OCI-LY7 (cell line): ENCODE data around the gene RAB3D. TPM values are rescaled to one million over a fixed set of nuclear protein-coding genes. Genes with fewer than 3 reads are reported as not detected.

ENCODE experiments used
- BruUV-seq: library from RNA; stranded (reverse); fragments of 400-500 nt; replicated peaks from 2 replicates; lab custom pipeline; 2021; lab: Mats Ljungman, UMichigan
- CTCF ChIA-PET: fragments of 300-600 bp; sonication (Branson Sonifier 250); formaldehyde crosslinking; loops from one replicate; lab custom pipeline; 2022; ENCODE audit warnings: antibody characterized with exemption; ENCODE audit not compliant: unreplicated experiment; lab: Charles Lee
- POLR2A ChIA-PET: fragments of 300-600 bp; sonication (Branson Sonifier 250); formaldehyde crosslinking; loops from one replicate; lab custom pipeline; 2022; ENCODE audit warnings: antibody characterized with exemption; lab: Charles Lee
- DNase-seq: peaks from one replicate; pipeline ENCODE4 v3.0.0-alpha.2; 2015; ENCODE audit warnings: low spot score
- H2AFZ ChIP-seq: fragments of 200-600 bp; sonication (generic), shearing (Covaris generic); 2 replicates; pipeline ENCODE4 v1.6.1; 2014; ENCODE audit warnings: mild to moderate bottlenecking, antibody characterized with exemption, low read length, moderate library complexity
- H3K27ac ChIP-seq: fragments of 200-600 bp; sonication (generic); 2 replicates; pipeline ENCODE4 v1.5.1; 2014; ENCODE audit warnings: mixed run types, low read depth, mild to moderate bottlenecking, moderate library complexity, low read length, inconsistent platforms; ENCODE audit not compliant: poor library complexity, severe bottlenecking
- H3K36me3 ChIP-seq: fragments of 200-600 bp; sonication (generic); 2 replicates; pipeline ENCODE4 v1.6.1; 2014; ENCODE audit warnings: mild to moderate bottlenecking, antibody characterized with exemption, low read length, moderate library complexity, mixed read lengths; ENCODE audit not compliant: insufficient read depth
- H3K4me1 ChIP-seq: fragments of 200-600 bp; sonication (generic); 2 replicates; pipeline ENCODE4 v1.5.1; 2014; ENCODE audit warnings: mild to moderate bottlenecking, low read length; ENCODE audit not compliant: insufficient read depth, poor library complexity, severe bottlenecking
- H3K4me2 ChIP-seq: fragments of 200-600 bp; sonication (generic); 2 replicates; pipeline ENCODE4 v1.6.1; 2014; ENCODE audit warnings: mild to moderate bottlenecking, low read length
- H3K4me3 ChIP-seq: fragments of 200-600 bp; sonication (generic); 2 replicates; pipeline ENCODE4 v1.5.1; 2014; ENCODE audit warnings: mild to moderate bottlenecking, low read depth, low read length; ENCODE audit not compliant: poor library complexity, severe bottlenecking
- H3K79me2 ChIP-seq: fragments of 200-600 bp; sonication (generic); 2 replicates; pipeline ENCODE4 v1.6.1; 2016; ENCODE audit warnings: low read depth, mild to moderate bottlenecking, low read length, moderate library complexity, mixed read lengths; ENCODE audit not compliant: insufficient read depth
- H3K9me2 ChIP-seq: fragments of 200-600 bp; sonication (generic); 2 replicates; pipeline ENCODE4 v1.6.1; 2016; ENCODE audit warnings: mild to moderate bottlenecking, low read length, mixed read lengths; ENCODE audit not compliant: insufficient read depth
- H3K9me3 ChIP-seq: fragments of 200-600 bp; sonication (generic); 2 replicates; pipeline ENCODE4 v1.6.1; 2014; ENCODE audit warnings: mild to moderate bottlenecking, mixed run types, low read length, mixed read lengths
- H4K20me1 ChIP-seq: fragments of 200-600 bp; sonication (generic); 2 replicates; pipeline ENCODE4 v1.6.1; 2014; ENCODE audit warnings: mild to moderate bottlenecking, antibody characterized with exemption, low read length, moderate library complexity, mixed read lengths; ENCODE audit not compliant: insufficient read depth
- EZH2phosphoT487 ChIP-seq: fragments of 200-600 bp; sonication (generic); IDR thresholded peaks from 2 replicates; pipeline ENCODE4 v1.6.1; 2018; ENCODE audit warnings: low read depth, borderline replicate concordance, mild to moderate bottlenecking, mixed run types, antibody characterized with exemption, low read length, moderate library complexity, mixed read lengths
- intact Hi-C: fragments of 100-400 bp; cut with micrococcal nuclease; formaldehyde crosslinking; loops from one replicate; pipeline ENCODE4 v1.10.0; 2022; ENCODE audit not compliant: unreplicated experiment
- total RNA-seq, 2 experiments: library from RNA; depleted of rRNA in 1 of 2; stranded (reverse); fragments of >200 nt in 1 of 2; shearing (Covaris generic) in 1 of 2; gene quantifications; 2 replicates each; pipeline ENCODE4 v1.2.3, GENCODE V29; 2014 to 2022
- TF ChIP-seq, protein P1 (sequence below): fragments of 200-600 bp; sonication (generic); conservative IDR thresholded peaks from 2 replicates; pipeline ENCODE4 v1.5.1; 2014; ENCODE audit warnings: mild to moderate bottlenecking, antibody characterized with exemption, low read length, moderate library complexity, mixed read lengths

RAB3D gene
- total RNA-seq, 2 experiments from 2014 or later: 1.9 to 8.4 TPM

DNA sequence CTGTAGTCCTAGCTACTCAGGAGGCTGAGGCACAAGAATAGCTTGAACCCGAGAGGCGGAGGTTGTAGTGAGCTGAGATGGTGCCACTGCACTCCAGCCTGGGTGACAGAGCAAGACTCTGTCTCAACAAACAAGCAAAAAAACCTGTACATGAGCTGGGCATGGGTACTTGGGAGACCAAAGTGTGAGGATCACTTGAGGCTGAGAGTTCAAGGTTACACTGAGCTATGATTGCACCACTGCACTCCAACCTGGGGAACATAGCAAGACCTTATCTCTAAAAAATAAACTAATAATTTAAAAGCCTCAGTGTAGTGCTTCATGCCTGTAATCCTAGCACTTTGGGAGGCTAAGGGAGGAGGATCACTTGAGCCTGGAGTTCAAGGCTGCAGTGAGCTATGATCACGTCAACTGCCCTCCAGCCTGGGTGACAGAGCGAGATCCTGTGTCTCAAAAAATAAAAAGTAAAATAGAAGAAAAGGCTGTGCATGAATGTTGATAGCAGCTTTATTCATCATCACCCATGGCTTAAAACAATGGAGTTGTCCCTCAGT, 64.8 kb downstream of the RAB3D start:
- no peak for DNase-seq
- Histone ChIP-seq H3K36me3 (no peaks in the 10 kb centered on the region), H3K4me3 (no peak overlapping the region), H3K27ac (no peak overlapping the region), H3K9me2 (no peaks in the 10 kb centered on the region), H3K4me1 (peaks cover 2% of the 10 kb centered on the region), H2AFZ (no peak overlapping the region), H3K79me2 (no peaks in the 10 kb centered on the region), H3K4me2 (no peak overlapping the region), H4K20me1 (no peaks in the 10 kb centered on the region), H3K9me3 (no peaks in the 10 kb centered on the region)
- TF ChIP-seq, protein P1, sequence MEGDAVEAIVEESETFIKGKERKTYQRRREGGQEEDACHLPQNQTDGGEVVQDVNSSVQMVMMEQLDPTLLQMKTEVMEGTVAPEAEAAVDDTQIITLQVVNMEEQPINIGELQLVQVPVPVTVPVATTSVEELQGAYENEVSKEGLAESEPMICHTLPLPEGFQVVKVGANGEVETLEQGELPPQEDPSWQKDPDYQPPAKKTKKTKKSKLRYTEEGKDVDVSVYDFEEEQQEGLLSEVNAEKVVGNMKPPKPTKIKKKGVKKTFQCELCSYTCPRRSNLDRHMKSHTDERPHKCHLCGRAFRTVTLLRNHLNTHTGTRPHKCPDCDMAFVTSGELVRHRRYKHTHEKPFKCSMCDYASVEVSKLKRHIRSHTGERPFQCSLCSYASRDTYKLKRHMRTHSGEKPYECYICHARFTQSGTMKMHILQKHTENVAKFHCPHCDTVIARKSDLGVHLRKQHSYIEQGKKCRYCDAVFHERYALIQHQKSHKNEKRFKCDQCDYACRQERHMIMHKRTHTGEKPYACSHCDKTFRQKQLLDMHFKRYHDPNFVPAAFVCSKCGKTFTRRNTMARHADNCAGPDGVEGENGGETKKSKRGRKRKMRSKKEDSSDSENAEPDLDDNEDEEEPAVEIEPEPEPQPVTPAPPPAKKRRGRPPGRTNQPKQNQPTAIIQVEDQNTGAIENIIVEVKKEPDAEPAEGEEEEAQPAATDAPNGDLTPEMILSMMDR: no peak
- no peak for TF ChIP-seq EZH2phosphoT487
- ChIA-PET CTCF (no interaction called here), POLR2A (interaction anchor here (0.7 kb wide), 1 partner anchor 204 kb away, joined by 3 read pairs; no protein-coding TSS in a partner anchor)
- no TSS peak for BruUV-seq
- intact Hi-C loops: no loop called here

- H3K4me1 ChIP-seq: no peaks in the 10 kb centered on the region
- ChIA-PET POLR2A (interaction anchor here (0.5 to 0.7 kb wide), 2 partner anchors 50 to 204 kb away, joined by 3 read pairs; no protein-coding TSS in a partner anchor), CTCF (no interaction called here)
- BruUV-seq: no TSS peak
- H3K4me3 ChIP-seq: no peak overlapping the region
- no peak overlapping the region for H3K27ac ChIP-seq
- H2AFZ ChIP-seq: no peak overlapping the region
- no peaks in the 10 kb centered on the region for H3K79me2 ChIP-seq
- no peaks in the 10 kb centered on the region for H3K36me3 ChIP-seq
- intact Hi-C loops: no loop called here
- TF ChIP-seq, protein P1: no peak
- no peak for TF ChIP-seq EZH2phosphoT487
- H3K9me3 ChIP-seq: no peaks in the 10 kb centered on the region
- no peaks in the 10 kb centered on the region for H3K9me2 ChIP-seq
- H3K4me2 ChIP-seq: no peak overlapping the region
- no peak for DNase-seq
- H4K20me1 ChIP-seq: no peaks in the 10 kb centered on the region
Observed at GRCh38 chr19:11273989-11274388, 65.5 kb downstream of the RAB3D start.

DNA sequence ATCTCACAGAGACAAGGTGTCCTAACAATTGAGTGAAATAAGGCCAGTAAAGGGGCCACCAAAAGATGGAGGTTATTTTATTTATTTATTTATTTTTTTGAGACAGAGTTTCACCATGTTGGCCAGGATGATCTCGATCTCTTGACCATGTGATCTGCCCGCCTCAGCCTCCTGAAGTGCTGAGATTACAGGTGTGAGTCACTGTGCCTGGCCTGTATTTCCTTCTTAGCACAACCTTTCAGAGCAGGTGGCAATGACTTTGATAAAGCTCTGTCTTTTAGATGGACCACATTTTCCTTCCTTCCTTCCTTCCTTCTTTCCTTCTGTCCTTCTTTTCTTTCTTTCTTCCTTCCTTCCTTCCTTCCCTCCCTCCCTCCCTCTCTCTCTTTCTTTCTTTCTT, 66.2 kb downstream of the RAB3D start:
- Histone ChIP-seq H2AFZ (no peak overlapping the region), H3K79me2 (no peaks in the 10 kb centered on the region), H3K4me3 (no peak overlapping the region), H3K4me2 (no peak overlapping the region), H3K9me3 (no peaks in the 10 kb centered on the region), H3K9me2 (no peaks in the 10 kb centered on the region), H3K36me3 (no peaks in the 10 kb centered on the region), H3K27ac (no peak overlapping the region), H3K4me1 (no peaks in the 10 kb centered on the region), H4K20me1 (no peaks in the 10 kb centered on the region)
- intact Hi-C loops: no loop called here
- no TSS peak for BruUV-seq
- no peak for DNase-seq
- CTCF ChIA-PET: no interaction called here
- no peak for TF ChIP-seq EZH2phosphoT487
- TF ChIP-seq, protein P1: no peak
- POLR2A ChIA-PET: interaction anchor here (0.5 to 0.6 kb wide), 3 partner anchors 25 to 51 kb away, joined by 3 to 4 read pairs (median 3); no protein-coding TSS in a partner anchor
